NCI-H748 (cell line): ENCODE measurements around the gene DHPS.
"Not testable (repeated sequence)": the region's sequence is repeated elsewhere in the genome, so short reads cannot be mapped to it uniquely, and the experiment has no call there.

Experiments
- DNase-seq: peaks from one replicate; lab custom pipeline; 2025; ENCODE audit not compliant: unreplicated experiment; lab: John Stamatoyannopoulos, UW

DHPS gene

DNA sequence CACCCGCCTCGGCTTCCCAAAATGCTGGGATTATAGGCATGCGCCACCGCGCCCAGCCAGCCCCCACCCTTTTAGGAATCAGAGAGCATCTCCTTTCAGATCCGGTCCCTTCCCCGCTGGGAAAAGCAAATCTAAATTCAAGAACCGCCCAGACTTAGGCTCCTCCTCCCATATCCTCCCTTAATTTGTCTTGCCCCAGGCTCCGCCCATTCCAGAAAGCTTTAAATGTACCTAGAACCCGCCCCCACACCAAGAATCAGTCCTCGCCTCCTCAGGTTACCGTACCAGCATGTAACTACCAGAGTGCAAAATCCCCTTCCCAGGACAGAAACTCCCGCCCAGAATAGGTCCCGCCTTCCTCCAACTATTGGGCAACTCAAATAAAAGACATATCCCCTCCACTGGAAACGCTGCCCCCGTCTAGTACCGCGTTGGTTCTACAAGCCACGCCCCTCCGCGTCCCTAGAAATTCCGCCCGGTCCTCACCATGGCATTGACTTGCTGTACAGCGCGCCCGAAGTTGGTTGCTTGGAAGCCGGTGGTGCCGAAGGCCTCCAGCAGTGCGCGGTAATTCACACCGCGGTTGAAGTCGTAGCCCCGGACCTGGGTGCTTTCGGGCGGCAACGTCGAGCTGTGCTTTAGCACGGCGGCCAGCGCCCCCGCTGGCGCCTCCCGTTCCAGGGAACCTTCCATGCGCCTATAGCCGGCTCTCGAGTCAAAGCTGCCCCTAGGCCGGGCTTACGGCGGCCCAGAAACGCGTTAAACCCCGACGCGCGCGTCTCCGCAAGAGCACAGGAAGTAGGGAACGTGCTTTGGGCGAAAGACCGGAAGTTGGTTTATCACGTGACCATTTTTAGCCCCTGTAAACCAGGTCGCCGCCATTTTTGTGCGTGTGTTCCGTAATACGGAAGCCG is at the start of gene DHPS:
Gene DHPS (minus strand): TSS at position 807 of the 914 bp plus-strand sequence. CDS start 114 bp downstream, at position 693.
- DNase-seq: peak; percentile 96

DNA sequence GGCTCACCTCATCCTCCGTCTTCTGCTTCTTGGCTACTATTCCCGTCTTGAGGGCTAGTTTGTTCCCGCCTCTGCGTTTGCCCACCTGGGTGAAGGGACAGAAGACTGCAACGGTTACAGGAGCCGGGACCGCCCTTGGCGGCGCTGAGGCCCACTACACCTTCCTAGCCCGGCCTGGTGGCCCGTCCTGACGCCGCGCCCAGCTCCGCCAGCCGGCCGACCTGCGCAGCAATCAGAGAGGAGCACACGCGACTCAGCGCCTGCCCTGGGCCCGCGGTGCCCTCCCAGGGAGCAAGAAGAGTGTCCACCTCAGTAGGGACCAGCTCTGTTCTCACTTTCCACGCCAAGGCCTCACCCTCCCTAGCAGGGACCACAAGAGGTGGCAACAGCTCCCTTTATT is 49.7 kb upstream of the DHPS start:
- no peak for DNase-seq

DNA sequence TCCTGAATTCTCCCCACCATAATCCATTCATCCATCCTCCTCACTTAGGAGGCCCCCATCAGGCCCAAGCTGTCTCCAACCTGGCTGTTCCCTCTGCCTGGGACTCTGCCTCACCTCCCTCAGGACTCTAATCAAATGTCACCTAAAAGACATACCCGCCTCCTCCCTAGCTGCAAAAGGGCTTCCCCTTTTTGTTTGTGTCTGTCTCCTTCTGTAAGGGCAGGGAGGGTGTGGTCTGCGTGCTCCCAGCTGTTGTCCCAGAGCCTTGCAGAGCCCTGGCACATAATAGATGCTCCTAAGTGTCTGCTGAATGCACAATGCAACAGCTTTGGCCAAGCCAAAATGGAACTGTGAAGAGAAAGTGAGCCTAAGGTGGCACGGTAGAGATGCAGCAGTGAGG is 48.4 kb upstream of the DHPS start:
- no peak for DNase-seq

DNA sequence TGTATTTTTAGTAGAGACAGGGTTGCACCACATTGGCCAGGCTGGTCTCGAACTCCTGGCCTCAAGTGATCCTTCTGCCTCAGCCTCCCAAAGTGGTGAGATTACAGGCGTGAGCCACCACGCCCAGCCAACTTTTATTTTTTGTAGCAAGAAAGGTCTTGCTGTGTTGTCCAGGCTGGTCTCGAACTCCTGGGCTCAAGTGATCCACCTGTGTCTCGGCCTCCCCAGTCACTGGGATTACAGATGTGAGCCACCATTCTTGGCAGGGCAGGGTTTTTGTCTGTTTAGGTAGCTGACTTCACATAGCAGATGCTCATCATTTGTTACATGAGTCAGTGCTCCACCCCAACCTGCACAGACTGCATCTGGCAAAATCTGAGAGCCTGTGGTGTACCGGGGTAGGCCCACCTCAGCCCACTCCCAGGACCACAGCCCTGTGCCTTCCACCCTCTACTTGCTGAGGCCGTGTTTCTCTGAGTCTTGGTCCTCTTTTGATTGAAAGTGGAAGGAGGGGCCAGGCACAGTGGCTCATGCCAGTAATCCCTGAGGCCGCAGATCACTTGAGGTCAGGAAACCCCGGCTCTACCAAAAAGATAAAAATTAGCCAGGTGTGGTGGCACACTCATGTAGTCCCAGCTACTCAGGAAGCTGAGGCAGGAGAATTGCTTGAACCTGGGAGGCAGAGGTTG is 46.2 kb upstream of the DHPS start:
- DNase-seq: no peak

DNA sequence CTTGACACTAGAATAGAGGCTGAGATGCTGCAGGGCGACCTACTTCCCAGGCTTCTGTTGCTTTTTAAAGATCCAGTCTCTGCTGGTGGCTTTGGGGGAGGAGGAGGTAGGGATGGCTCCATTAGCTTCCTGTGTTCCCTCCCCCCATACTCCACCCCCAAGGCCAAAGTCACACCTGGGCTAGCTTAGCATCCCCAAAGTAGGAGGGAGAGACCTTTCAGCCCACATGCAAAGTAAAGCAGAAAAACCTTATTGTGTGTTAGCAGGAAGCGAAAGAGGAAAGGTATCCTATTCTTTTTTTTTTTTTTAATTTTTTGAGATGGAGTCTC is 45.3 kb upstream of the DHPS start:
- DNase-seq: no peak

DNA sequence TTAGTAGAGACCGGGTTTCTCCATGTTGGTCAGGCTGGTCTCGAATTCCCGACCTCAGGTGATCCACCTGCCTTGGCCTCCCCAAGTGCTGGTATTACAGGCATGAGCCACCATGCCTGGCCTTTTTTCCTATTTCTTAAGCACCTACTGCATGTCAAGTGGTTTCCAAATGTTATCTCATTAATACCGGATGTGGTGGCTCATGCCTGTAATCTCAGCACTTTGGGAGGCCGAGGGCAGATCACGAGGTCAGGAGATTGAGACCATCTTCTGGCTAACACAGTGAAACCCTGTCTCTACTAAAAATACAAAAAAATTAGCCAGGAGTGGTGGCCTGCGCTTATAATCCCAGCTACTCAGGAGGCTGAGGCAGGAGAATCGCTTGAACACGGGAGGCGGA is 43.9 kb upstream of the DHPS start:
- not testable (repeated sequence) for DNase-seq

DNA sequence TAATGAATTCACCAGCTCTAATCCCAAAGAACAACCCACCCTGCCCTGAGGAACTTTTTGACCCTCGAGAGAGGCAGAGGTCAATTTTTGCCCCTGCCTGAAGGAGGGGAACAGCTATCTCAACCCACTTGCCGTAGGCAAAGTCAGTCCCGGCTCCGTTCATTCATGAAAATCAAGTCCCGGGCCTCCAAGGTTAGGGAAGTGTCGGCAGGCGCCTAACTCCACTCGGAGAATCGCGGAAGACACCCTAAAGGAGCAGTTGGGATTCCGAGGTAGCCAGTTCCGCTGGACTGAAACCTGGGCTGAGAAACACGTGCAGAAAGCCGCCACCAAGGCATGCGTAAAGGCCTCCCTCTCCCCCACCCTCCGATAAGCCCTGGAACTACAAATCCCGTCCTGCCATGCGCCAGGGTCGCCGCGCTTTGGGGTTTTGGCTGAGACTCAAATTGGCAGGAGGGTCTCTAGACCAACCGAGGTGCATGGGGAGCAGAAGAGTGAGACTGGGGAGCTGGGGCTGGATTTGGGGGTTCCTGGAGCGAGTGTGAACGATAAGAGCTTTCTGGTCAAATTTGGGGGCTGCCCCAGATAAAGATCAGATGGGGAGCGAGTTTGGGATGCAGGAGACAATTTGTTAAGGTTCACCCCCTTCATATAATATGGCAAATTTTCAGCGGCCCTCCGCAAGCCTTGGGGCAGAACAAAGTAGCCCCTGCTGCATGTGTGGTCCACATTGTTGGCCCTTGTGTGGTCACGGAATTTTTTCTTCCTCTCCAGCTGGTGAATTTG is 42.2 kb upstream of the DHPS start, which contains the start of gene TNPO2:
Gene TNPO2 (minus strand): TSS at position 292 of the 786 bp plus-strand sequence. CDS start 2,955 bp downstream, outside the sequence.
- peak; percentile 67 for DNase-seq

DNA sequence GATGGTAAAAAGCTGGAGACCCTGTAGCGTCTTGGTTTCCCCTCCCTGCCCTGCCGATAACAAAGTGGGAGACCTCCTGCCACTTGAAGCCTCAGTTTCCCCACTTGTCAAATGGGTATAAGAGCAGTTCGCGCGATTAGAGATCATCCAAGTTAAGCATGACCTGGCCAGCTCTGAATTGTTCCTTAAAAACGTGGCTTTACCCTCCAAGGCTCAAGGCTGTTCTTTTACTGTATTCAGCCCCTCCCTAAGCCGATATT is 41.6 kb upstream of the DHPS start:
- DNase-seq: no peak

DNA sequence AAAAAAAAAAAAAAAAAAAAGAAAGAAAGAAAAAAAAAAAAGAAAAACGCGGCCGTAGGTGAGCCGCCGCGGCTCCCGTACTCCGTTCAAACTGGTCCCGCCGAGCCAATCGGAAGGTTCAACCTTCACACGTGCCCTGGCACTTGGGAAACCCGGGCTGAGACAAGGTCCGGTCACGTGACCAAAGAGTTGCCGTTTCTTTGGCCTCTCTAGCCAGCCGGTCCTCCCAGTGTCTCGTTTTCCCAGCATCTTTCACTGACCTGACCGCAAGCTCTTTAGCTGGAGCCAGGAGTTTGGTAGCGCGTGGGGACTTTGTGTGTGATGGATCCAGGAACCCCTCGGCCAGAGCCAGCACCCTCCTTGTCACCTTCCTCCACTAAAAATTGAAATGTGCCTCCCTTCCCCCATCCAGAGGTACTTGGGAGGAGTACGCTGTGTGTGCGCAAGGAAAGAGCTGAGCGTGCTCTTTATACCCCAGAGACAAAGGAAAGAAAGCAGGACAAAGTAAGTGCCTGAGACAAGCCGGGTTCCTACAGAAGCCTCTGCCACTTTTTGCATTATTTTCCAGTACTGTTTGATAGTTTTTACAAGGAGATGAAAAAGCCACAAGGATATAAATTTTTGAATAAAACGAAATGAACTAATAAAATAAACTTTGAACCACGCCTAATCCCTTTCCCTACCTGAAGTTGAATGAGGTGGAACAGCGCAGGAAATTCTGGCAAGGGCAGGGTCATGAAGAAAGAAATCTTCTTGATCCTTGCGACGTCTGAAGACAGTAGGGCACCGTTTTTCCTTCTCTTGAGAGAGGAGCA is 41.1 kb upstream of the DHPS start:
- peak; percentile 98 for DNase-seq

DNA sequence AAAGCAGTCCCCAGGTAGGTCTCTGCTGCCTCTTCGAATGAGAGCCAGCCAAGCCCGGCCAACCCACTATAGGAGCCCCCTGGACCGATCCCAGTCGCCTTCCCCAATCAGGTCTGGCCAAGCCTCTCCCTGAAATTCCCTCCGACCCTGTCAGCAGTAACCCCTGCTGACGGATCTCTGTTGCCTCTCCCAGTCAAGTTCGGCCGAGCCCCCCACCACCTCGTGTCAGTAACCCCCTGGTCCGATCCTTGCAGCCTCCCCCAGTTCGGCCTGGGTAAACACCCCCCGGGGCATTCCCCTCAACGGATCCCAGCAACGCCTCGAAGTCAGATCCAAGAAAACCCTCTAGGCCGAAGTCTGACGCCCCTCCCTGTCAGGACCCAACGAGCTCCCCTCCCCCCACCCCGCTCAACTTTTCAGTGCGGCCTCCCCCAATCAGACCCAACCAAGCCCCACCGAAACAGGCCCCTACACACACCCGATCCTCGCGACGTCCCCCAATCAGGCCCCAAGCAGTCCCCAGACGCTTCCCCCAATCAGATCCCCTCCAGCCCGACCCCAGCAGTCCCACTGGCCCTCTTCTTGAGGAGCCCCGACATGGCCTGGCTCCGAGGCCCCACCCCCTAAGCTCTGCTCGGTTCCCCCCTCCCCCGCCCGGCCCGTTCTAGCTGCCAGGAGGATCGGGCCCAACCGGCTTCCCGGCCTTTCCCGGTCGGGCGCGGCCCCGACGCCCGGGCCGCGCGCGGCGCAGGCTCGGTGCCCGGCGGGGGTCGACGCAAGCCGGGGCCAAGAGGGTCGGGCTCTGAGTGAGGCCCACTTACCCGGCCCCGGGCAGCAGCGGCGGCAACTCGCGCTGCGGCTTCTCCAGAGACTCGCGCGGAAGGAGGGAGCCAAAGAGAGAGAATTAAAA is 40.2 kb upstream of the DHPS start:
- peak; percentile 45 for DNase-seq

DNA sequence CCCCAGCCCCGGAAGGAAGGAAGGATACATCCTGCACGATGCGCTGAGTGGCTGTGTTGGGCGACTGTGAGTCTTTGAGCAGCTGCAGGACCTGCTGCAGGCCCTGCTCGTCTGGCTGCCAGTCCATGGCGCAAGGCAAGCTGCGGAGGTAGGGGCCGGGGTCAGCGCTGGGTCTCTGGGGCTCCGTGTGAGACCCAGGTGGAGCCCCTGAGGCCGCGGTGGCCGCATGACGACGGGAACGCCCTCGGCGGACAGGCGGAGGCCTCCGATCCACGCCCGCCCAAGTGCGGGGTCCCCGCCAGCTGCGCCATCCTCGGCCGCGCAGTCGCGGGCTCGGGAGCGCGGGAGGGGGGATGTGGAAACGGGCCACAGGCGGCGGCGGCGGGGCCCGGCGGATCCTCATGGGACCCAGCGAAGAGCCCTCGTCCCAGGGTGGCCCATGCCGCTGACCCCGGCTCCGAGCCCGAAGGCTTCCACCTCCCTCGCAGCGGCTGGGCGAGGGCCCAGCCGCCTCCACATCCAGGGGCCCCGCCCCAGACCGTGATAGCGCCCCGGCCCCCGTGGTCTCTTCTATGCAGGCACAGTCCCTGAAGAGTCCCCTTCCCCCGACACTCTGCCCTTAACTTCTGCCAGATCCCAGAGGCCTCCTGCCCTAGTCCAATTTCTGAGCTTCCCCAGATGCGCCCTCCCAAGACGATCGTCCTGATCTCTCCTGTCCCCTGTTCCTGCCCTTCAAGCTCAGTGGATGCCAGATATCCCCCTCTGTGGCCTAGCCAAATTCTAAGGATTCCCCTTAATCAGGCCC is 39.4 kb upstream of the DHPS start:
- no peak for DNase-seq

DNA sequence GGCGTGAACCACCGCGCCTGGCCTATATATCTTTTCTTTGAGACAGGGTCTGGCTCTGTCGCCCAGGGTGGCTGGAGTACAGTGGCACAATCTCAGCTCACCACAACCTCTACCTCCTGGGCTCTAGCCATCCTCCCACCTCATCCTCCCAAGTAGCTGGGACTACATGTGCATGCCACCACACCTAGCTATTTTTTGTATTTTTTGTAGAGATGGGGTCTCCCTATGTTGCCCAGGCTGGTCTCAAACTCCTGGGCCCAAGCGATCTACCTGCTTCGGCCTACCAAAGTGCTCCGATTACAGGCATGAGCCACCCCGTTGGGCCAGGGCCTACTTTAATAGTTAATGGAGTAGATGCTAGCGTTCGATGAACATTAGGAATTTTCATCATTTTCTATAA is 38.6 kb upstream of the DHPS start:
- no peak for DNase-seq

DNA sequence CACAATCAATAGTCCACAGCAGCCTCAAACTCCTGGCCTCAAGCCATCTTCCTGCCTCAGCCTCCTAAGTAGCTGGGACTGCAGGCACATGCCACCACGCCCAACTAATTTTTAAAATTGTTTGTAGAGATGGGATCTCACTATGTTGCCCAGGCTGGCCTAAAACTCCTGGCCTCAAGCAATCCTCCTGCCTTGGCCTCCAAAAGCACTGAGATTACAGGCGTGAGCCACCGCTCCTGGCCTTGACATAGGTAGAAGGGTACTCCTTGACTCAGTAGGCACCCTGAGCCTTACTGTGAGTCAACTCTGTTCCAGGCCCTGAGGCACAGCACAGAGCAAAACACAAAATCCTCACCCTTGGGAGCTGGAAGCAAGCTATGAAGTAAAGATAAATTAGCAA is 34.2 kb upstream of the DHPS start:
- DNase-seq: no peak

DNA sequence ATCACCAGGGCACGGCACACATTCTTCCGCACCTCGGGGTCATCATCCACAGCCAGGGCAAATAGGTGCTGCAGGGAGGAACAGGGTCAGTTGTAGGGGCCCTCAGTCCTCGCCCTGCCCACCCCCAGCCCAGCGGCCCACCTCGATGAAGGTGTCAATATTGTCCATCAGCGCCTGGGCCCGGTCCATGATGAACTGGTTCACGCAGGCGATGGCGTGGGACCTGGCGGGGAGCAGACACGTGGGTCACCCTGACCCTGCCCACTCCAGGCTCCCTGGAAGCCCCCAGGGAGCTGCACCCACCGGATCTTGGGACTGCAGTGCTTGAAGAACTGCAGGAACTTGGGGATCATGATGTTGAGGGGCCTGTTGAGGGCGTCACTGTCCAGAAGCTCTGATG is 33.4 kb upstream of the DHPS start:
- no peak for DNase-seq

DNA sequence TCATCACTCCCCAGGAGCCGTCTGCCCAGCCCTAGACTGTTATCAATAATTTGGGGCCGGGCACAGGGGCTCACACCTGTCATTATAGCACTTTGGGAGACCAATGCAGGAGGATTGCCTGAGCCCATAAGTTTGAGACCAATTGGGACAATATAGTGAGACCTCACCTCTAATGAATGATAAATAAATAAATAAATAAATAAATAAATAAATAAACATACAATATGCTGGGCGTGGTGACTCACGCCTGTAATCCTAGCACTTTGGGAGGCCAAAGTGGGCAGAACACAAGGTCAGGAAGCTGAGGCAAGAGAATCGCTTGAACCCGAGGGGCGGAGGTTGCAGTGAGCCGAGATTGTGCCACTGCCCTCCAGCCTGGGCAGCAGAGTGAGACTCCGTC is 31.6 kb upstream of the DHPS start:
- DNase-seq: not testable (repeated sequence)

DNA sequence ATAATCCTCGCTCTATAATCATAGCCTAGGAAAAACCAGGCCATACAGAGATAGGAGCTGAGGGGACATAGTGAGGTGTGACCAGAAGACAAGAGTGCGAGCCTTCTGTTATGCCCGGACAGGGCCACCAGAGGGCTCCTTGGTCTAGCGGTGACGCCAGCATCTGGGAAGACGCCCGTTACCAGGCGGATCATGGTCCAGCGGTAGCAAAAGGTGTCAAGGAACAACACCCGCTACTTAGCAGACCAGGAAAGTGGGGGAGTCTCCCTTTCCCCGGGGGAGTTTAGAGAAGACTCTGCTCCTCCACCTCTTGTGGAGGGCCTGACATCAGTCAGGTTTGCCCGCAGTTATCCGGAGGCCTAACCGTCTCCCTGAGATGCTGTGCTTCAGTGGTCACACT is 30.4 kb upstream of the DHPS start:
- not testable (repeated sequence) for DNase-seq

DNA sequence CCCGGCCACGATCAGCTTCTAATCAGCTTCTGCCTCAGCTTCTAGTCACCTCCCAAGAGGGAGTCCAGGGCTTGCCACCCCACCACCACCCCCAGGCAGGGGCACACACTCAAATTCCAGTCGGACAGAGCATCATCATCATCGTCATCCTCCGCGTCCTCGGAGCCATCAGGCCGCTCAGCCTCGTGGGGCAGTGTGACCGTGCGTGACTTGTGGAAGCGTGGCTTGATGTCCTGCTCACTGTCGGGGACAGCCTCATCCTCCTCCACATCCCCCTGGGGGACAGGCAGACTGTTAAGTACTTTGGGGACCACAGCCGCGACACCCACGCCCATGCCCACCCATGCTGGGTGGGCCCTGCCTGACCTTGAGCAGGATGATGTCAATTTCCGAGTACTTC is 29.5 kb upstream of the DHPS start:
- no peak for DNase-seq

DNA sequence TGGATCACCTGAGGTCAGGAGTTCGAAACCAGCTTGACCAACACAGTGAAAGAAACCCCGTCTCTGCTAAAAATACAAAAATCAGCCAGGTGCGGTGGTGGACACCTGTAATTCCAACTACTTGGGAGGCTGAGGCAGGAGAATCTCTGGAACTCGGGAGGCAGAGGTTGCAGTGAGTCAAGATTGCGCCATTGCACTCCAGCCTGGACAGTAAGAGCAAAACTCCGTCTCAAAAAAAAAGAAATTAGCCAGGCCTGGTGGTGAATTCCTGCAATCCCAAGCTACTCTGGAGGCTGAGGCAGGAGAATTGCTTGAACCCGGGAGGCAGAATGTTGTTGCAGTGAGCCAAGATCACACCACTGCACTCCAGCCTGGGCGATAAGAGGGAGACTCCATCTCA is 27.0 kb upstream of the DHPS start:
- no peak for DNase-seq

DNA sequence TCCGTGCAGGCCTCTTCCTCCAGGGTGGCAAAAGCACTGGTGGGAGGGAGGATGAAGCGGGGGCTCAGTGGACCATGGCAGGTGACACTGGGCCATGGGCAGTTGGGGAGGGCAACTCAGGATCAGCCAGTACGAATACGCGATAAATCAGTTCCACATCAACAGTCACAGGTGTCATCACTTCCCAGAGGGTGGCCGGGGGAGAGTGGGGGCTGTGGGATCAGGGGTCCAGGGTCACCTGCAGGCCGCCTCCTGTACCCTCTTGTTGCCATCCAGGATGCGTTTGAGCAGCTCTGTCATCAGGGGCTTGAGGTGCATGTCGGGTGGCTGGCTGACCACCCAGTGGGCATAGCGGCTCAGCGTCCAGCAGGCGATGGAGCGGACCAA is 24.6 kb upstream of the DHPS start:
- no peak for DNase-seq
